CD4-positive, alpha-beta T cell treated with Interleukin-4 for 1 hour (primary cell): ENCODE results near the gene AQP12A.
A peak's percentile ranks its signal among the peaks of the same experiment; 100 is the strongest.
"Not testable (repeated sequence)": the region's sequence is repeated elsewhere in the genome, so short reads cannot be mapped to it uniquely, and the experiment has no call there.

Experiments used
- DNase-seq, 2 donors: peaks; one replicate each; pipeline ENCODE4 v3.0.0-alpha.2; 2020 to 2022

The AQP12A gene

DNA sequence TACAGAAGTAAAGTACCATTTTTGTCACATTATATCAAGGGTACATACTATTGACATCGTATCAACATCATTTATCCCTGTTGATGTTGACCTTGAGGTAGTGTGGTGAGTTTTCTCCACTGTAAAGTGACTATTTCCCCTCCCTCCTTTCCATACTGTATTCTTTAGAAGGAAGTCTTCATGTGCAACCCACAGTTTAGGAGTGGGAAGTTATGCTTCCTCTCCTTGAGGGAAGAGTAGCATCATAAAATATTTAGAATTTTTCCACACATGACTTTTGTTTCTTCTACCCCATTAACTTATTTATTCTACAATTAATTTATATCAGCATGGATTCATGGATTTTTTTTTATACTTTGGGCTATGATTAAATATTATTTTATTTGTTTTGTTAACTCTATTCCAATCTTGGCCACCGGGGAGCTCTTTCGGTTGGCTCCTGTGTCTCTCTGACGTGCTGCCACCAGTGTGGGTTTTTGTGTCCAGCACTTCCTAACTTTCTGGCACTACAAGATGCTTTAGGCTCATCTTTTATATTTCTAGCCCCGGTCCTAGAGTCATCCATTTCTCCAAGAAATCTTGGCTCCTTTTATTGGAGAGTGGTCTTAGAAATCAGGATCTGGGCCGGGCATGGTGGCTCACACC is 28.0 kb upstream of the AQP12A start:
- no peak for DNase-seq

DNA sequence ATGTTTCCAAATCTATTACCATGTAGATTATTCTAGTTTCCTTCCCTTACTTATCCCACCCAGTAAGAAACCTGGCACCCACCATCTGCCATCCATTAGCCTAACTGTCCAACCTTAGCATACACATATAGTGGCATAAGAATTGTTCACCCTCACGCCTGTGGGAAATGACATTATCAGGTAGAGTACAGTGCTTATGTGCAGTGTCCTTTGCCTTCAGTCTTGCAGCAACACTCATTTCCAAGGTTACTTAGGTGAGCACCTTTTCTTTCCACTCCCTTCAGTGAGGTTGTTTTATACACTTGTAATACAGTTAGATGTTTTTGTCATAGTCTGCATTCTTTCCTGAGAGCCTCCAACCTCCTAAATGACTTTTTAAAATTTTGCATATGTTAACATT is 27.0 kb upstream of the AQP12A start:
- no peak for DNase-seq

DNA sequence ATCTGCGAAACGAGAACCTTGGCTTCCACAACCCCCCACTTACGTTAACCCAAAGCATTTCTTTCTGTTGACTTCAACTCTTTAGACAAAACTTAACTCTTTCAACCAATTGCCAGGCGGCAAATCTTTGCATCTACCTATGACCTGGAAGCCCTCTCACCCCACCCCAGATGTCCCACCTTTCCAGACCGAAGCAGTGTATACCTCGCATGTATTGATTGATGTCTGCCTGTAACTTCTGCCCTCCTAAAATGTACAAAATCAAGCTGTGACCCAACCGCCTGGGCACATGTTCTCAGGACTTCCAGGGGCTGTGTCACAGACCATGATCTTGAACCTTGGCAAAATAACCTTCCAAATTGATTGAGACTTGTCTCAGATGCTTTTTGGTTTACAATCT is 21.3 kb upstream of the AQP12A start:
- DNase-seq: no peak

DNA sequence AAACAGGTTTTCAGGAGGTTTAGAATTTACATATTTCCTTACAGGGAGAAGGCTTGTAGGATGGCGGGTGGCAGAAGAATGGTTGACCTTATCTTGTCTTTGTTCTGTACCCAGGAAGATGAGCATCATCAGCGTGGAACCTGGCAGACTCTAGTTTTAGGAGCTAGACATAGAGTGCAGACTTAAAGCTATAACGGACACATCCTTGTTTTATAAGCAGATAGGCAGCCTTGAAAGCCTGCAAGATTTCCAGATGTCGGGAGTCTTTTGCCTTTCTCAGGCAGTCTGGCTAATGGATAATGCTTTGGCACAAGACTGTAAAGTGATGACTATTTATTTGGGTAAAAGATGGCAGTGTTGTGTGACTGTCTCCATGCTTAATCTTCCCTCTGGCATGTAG is 20.7 kb upstream of the AQP12A start:
- no peak for DNase-seq

DNA sequence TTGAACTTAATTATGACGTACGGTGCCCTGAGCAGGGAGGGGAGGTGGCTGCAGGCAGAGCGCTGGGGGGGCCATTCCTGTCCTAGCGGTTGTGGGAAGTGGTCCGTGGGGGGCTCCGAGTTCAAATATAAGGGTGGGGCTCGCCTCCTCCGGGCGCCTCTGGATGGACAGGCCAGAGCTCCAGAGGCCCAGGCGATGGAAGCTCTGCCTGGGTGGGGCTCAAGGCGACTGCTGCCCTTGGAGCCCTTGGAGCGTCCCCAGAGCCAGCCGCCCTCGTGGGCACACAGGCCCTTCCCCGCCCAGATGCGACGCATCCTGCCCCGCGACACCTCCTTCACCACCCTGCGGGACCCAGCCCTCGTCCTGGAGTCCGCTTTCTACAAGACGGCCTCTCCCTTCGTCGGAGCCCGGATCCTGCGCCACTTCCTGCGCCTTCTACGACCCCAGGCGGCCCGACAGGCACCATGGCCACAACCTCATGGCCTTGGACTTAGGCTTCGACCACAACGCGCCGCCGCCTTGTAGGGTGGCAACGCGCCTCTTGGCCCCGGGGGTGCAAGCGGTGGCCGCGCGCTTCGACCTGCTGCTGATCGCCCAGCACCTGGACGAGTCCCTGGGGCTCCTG is 19.5 kb upstream of the AQP12A start:
- no peak for DNase-seq

DNA sequence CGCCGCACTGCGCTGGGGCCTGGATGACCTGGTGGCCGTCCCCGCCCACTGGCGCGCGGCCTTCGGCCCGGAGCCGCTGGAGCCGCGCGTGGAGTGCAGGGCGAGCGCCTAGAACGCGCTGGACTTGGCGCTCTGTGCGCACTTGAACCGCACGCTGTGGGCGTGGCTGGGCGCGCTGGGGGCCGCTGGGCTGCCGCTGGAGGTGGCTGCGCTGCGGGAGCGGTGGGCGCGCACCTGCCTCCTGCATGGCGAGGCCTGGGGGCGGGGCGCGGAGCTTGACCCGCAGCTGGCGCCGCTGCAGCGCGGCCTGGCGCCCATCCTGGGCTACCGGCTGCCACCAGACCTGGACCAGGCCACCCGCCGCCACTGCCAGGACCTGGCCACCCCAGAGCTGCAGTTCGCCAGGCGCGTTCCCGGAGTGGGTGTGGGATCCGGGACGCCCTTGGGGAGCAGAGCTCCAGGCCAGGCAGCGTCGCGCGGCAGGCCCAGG is 18.9 kb upstream of the AQP12A start:
- no peak for DNase-seq

DNA sequence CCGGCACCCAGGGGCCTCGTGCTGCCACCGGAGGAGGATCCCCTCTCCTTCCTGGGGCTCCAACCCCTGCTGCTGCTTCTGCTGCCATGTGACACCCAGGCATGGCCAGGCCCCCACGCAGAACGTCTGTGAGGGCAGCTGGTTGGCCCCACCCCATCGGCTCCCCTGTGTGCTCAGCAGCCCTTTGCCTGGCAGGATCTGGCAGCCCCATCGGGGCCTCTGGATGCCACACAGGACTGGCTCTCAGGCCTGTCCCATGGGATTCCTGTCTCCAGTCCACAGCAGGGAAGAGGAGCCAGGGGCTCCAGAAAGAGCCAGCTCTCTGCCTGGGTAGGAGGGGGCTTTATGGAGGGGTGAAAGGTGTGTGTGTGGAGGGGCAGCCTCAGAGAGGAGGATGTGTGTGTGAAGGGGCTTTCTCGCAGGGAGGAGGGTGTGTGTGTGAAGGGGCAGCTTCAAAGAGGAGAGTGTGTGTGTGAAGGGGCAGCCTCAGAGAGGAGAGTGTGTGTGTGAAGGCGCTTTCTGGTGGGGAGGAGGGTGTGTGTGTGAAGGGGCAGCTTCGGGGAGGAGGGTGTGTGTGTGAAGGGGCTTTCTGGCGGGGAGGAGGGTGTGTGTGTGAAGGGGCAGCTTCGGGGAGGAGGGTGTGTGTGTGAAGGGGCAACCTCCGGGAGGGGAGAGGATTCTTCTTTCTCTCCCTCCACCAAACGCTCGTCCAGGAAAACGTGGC is 17.0 kb upstream of the AQP12A start:
- peak in 1 of 2 donors; percentile 23 for DNase-seq

DNA sequence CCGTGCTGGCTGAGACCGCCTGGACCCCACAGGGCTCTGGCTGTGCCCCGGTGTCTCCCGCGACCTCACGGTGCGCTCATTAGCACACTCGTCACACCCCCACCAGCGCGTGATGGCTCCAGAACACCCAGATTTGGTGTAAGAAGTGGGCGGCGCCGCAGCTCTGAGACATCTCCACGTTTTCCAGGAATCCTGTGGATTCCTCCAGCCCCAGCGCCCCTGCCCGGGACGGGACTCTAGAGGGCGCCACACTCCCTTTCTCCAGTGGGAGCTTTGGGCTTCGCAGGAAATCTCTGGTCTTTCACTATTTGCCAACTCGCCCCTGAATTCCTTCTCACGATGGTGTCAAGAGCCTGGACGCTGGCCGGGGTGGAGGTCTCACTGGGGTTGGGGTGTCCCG is 16.3 kb upstream of the AQP12A start:
- not testable (repeated sequence) for DNase-seq

DNA sequence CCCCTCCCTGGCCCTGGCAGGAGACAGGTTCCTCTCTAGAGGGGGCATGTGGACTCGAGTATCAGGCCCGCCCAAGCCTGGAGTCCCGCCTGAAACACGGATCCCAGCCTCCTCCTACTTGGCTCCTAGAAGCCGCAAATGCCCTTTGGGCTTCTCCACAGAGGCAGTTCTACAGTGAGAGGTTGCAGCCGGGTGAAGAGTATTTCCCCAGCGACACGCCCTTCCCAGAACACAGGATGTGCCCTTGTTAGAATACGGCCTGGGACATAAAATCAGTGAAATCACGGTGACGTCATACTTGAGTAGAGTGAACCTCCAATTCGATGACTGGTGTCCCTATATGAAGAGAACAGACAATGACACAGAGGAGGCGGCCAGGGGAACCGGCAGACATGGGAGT is 13.6 kb upstream of the AQP12A start:
- not testable (repeated sequence) for DNase-seq

DNA sequence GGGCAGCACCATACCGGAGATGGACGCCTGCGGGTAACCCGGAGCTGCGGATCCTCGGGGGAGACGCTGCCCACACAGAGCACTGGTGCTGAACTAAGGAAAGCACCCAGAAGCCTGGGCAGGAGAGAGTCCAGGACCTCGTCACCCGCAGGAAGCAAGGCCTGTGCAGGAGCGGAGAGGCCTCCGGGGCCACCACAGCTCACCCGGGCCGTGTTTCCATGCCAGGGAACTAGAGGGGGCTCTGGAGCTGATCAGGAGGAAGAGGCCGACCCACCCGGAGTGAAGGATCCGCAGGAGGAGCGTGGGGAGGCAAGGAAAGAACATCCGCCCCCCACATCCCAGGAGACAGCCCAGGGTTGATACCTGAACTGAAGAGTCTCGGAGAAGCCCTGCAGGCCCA is 12.8 kb upstream of the AQP12A start:
- not testable (repeated sequence) for DNase-seq

DNA sequence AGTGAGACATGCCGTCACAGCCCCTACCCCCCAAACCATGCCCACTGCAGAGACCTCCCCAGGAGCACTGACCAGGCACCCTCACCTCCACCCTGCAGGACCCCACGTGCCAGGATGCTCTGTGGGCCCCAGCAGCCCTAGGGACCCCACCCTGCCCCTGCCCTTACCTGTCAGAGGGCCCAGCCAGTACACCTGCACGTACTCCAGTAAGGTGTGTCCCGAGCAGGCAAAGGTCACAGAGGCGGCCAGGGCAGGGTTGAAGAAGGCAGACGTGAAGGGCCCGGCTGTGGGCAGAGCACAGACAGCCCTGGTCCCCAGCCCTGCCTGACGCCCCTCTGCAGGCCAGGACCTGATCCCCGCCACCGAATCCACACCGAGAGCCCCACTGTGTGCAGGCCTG is 11.5 kb upstream of the AQP12A start:
- DNase-seq: not testable (repeated sequence)

DNA sequence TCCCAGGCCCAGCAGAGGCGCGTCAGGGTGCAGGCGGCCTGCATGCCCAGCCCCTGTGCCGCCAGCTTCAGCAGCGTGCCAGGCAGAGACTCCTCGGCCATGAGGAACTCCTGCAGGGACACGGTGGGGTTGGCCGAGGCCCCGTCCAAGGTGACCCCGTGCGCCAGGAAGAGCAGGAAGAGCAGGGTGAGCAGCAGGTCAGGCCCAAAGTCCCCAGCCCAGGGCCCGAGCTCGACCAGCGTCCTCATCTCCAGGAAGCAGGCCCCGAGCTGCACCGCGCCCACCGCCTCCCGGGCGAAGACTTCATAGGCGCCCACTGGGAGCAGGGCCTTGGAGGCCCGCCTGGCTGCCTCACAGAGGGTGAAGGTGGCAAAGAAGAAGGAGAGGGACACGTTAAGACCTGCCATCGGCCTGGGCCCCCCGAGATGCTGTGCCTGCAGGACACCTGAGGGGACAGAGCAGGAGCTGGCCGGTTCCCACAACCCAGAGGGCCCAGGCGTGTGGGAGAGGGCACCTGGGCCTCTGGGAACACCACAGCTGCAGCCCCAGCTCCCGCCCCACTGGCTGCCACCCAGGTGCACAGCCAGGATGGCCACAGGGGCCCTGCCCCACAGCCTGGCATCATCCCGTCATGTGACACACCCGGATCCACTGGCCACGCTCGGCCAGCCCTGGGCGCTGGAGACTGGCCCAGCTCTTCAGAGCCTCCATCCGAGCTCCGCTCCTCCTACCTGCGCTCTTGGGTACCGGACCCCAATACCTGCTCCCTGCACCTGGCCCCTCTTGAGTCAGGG is 9.0 kb upstream of the AQP12A start, which contains the start of gene AQP12B:
Gene AQP12B (minus strand): TSS at position 455 of the 794 bp plus-strand sequence. CDS start 48 bp downstream, at position 407.
- DNase-seq: not testable (repeated sequence)

DNA sequence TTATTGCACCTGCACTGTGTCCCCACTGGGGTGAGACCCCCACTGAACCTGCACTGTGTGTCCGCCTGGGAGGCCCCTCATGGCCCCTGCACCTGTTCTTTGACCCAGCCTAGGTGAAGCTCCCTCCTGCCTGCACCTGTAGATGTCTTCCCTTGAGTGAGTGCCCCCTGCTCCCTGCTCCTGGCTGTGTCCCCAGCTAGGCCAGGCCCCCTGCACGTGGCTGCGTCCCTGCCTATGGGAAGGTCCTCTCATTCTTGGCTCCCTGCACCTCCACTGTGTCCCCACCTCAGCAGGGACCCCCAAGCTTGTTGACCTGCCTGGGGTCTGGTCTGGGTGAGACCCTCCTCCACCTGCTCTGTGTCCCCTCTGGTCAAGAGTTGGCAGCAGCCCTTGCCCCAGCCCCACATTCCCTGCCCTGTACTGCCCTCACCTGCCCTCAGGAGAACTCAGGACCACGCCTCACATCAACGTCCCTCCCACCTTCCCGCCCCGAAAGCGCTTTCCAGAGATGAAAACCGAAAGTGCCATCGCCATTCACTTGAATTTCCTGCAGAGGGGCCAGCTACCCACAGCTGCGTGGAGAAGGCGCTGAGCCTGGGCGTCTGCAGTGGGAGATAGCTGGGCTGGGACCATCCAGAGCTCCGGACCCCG is 8.2 kb upstream of the AQP12A start:
- DNase-seq: not testable (repeated sequence)

DNA sequence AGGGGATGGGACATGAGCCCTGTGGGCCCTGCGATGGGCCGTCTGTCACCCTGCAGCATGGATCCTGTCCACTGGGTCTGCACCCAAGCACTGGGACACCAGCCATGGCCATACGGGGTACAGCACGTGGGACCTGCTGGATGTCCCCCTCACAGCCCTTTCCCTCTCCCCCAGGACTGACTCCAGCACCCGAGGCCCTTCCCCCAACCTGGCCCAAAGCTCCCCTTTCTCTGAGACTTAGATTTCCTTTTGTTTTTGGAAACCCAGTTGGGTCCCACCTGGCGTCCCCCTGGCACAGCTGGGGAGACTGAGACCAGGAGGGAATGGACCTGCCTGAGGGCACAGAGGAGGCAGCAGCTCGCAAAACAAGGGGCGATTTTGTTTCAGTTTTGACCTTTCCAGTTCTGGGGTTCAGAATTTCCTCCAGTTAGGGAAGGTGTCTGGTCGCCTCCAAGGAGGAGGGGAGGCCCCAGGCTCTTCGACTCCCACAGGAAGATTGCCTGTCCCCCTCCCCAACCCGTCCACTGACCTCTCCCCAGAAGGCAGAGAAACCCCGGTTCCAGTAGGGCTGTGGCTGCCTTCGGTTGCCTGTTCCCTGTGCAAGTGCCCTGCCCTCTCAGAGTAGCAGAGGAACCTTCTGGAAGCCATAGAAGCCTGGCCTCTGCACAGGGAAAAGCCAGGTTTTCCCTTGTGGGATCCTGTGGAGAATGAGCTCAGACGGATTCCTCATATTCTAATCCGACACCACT is 7.5 kb upstream of the AQP12A start:
- not testable (repeated sequence) for DNase-seq

DNA sequence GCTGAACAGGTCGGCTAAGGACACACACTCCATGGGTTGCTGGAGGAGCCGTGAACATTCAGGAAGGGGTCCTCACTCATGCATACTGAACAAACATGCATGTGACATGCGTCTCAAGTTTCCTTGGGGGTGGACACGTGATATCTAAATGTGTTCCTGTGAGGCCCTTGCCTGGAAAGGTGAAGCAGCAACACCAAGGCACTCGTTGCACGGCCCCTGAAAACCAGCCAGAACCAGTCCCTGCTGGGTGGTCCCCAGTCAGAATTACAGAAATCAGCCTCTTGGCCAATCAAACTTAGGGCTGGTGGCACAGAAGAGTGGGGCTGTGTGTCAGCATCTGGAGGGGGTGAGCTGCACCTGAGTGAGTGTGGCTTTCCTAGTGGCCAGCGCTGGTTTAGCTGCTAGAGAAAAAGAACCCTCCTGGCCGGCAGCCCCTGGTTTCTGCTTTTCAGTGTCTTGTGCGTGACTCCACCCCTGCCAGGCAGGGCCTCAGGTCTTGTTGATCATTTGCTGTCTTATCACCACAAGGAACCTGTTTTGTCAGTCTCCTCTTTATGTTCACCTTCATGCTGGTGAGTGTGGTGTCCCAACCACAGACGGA is 5.8 kb upstream of the AQP12A start:
- DNase-seq: no peak

DNA sequence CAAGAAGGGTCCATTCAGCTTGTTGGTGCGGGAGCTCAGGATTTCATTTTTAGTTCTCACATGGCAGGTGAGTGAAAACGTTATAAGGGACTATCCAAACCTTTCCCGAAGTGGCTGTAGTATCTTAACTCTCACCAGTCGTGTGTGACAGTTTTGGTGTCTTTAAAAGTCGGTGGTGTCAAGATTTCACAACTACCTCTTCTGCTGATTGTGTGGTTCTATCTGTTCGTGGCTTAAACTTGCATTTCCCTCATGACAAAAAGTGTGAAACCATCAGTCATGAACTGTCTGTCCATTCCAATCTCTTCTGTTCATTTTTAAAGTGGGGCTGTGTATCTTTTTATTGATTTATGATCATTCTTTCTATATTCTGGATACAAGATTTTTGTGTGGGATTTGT is 5.2 kb upstream of the AQP12A start:
- no peak for DNase-seq

DNA sequence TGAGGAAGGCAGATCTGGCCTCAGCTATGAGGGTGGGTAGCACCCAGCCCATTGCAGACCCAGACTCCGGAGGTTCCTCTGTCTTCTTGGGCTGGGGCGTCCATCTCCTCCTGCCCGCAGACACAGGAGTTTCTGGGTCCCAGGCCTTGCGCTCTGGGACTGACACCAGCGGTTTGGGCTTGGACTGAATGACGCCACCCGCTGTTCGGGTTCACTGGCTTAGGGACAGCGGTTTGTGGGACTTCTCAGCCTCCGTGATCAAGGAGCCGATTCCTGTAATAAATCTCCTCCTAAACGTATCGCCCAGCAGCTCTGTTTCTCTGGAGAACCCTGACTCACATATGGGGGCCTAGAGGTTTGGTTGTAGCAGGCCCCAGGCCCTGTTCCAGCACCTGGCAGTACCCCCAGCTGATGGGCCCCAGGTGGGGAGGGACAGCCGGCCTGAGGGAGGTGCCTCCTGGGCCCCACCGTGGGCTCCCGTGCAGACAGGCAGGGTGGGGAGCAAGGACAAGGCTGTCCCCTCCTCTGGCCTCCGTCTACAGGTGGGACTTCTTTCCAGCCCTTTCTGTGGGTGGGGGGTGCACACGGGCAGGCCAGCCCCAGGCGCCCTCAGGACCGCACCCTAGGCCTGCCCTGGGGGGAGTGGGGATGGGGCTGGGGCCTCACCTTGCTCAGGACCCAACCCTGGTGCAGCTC is 4.5 kb upstream of the AQP12A start:
- DNase-seq: no peak

DNA sequence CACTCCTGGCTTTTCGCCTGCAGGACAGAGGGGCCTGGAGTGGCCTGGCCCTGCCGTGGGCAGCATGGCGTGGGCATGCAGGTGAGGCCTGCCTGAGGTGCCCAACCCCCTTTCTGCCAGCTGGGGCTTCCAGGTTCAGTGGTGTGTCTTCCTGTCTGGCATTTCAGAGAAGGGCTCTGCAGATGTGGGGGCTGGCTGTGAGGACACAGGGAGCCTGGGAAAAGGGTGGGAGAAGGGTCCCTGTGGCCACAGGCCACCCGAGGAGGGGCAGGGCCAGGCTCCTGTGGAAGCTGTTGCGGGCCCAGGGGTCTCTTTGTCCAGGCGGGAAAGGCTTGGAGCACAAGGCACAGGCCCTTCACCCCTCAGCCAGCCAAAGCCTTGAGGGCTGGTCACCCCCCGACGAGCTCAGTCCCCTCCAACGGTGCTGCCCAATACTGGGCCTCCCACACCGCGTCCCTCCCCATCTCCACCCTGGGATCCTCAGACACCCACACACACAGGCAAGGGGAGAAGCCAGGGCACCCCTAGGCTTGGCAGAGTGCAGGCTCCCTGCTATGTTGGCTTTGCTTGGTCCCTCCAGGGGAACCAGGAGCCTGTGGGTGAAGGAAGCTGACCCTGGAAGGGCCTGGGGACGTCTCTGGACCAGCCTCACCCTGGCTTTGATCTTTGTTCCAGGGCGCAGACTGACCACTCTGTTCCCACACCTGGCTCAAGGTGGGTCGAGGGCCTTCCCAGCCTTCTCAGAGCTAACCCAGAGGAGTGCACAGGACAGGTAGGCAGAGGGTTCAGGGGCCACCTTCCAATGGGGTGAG is 3.7 kb upstream of the AQP12A start:
- DNase-seq: no peak

DNA sequence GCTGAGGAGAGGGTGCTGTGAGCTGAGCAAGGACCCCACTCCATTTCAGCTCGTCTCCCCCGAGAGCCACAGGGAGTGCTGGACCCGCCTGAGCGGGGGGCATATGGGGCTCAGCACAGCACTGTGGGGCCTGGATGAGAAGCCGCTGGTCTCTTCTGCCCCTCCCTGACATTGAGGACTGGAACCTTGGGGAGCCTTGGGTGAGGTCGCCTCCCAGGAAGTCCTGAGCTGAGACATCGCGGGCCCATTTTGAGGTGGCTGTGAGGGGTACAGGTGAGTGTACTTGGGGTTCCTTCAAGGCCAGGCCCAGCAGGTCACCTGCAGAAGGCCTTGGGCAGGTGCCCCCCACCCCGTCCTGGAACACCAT is 3.1 kb upstream of the AQP12A start:
- DNase-seq: no peak

DNA sequence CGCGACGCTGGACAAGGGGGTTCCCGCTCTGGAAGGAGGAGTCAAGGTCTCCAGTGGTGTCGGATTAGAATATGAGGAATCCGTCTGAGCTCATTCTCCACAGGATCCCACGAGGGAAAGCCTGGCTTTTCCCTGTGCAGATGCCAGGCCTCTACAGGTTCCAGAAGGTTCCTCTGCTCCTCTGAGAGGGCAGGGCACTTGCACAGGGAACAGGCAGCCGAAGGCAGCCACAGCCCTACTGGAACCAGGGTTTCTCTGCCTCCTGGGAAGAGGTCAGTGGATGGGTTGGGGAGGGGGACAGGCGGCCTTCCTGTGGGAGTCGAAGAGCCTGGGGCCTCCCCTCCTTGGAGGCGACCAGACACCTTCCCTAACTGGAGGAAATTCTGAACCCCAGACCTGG is 1.7 kb upstream of the AQP12A start:
- DNase-seq: no peak
